A549 (cell line): ENCODE data around the gene KMT2D. TPM values are rescaled to one million over a fixed set of nuclear protein-coding genes. Genes with fewer than 3 reads are reported as not detected.

Experiments
- ATAC-seq, 2 experiments: fragments of 200-7000 bp in 1 of 2; fragments of >200 bp in 1 of 2; cut with Nextera tagmentation in 1 of 2; cut with Tn5 transposase in 1 of 2; 3 replicates each; pipeline versions ENCODE4 v1.8.0 to v1.9.1; 2018 to 2020; ENCODE audit warnings: mild to moderate bottlenecking in 1 of 2, moderate library complexity in 1 of 2
- CTCF ChIA-PET: fragments of 300-600 bp; sonication (Branson Sonifier 250); formaldehyde crosslinking; extraction: SDS; loops from one replicate; lab custom pipeline; 2021; ENCODE audit warnings: antibody characterized with exemption, inconsistent platforms; lab: Yijun Ruan, JAX
- POLR2A ChIA-PET: fragments of 350-600 bp; formaldehyde crosslinking; extraction: SDS; loops from one replicate; lab custom pipeline; 2021; ENCODE audit warnings: antibody characterized with exemption, inconsistent platforms; lab: Yijun Ruan, JAX
- DNase-seq, 2 experiments: peaks; one replicate each; pipeline versions ENCODE4 v3.0.0 to v3.0.0-alpha.2; 2011 to 2016; ENCODE audit warnings: low read depth in 1 of 2, low spot score in 1 of 2
- FAIRE-seq: peaks from 2 replicates; lab custom pipeline; 2011; peaks lifted over from hg19 to GRCh38; lab: Jason Lieb, UNC
- H3K27ac ChIP-seq, 2 experiments: fragments of >200 bp; sonication (Bioruptor Twin); formaldehyde crosslinking; 3 replicates each; pipeline ENCODE4 v1.5.1; 2016 to 2017
- H3K4me1 ChIP-seq: fragments of >200 bp; sonication (Bioruptor Twin); formaldehyde crosslinking; 3 replicates; pipeline ENCODE4 v1.6.1; 2016
- H3K4me2 ChIP-seq: fragments of >200 bp; sonication (Bioruptor Twin); formaldehyde crosslinking; 3 replicates; pipeline ENCODE4 v1.6.1; 2016
- H3K4me3 ChIP-seq: fragments of >200 bp; sonication (Bioruptor Twin); formaldehyde crosslinking; 3 replicates; pipeline ENCODE4 v1.5.1; 2016
- H3K9me3 ChIP-seq: fragments of >200 bp; sonication (Bioruptor Twin); formaldehyde crosslinking; 3 replicates; pipeline ENCODE4 v1.6.1; 2016
- CEBPB ChIP-seq, 2 experiments: fragments of >200 bp in 1 of 2; sonication (Bioruptor Twin) in 1 of 2; formaldehyde crosslinking in 1 of 2; IDR thresholded peaks; 2 replicates each; pipeline ENCODE4 v1.6.1; 2012 to 2016
- CHD4 ChIP-seq: fragments of 200-600 bp; sonication (generic); IDR thresholded peaks from 2 replicates; pipeline ENCODE4 v1.6.1; 2016; ENCODE audit warnings: antibody characterized with exemption, mild to moderate bottlenecking, borderline replicate concordance
- EHF ChIP-seq: fragments of 250-450 bp; sonication (Bioruptor Pico); IDR thresholded peaks from 2 replicates; pipeline ENCODE4 v1.5.0; 2020; ENCODE audit warnings: mild to moderate bottlenecking
- EHMT2 ChIP-seq: fragments of 200-600 bp; sonication (generic); IDR thresholded peaks from 2 replicates; pipeline ENCODE4 v1.6.1; 2016; ENCODE audit warnings: antibody characterized with exemption, low read depth, mild to moderate bottlenecking, moderate library complexity
- FOSB ChIP-seq: fragments of 250-450 bp; sonication (Bioruptor Pico); IDR thresholded peaks from 2 replicates; pipeline ENCODE4 v1.5.0; 2020; ENCODE audit warnings: mild to moderate bottlenecking, moderate library complexity
- FOSL2 ChIP-seq, 2 experiments: fragments of 450-650 bp in 1 of 2; fragments of >200 bp in 1 of 2; sonication (Bioruptor Twin) in 1 of 2; formaldehyde crosslinking; IDR thresholded peaks; 2 replicates each; pipeline versions ENCODE4 v1.5.0 to v1.6.1; 2016 to 2020; ENCODE audit warnings: mild to moderate bottlenecking in 1 of 2, moderate library complexity in 1 of 2
- GATA3 ChIP-seq: IDR thresholded peaks from 2 replicates; pipeline ENCODE4 v1.6.1; 2012; ENCODE audit warnings: borderline replicate concordance
- HOXA7 ChIP-seq: fragments of 250-450 bp; sonication (Bioruptor Pico); IDR thresholded peaks from 2 replicates; pipeline ENCODE4 v1.5.0; 2020; ENCODE audit warnings: mild to moderate bottlenecking, moderate library complexity
- HOXB13 ChIP-seq: fragments of 250-450 bp; sonication (Bioruptor Pico); IDR thresholded peaks from 2 replicates; pipeline ENCODE4 v1.5.0; 2020; ENCODE audit warnings: low read depth, mild to moderate bottlenecking, moderate library complexity
- HOXB5 ChIP-seq: fragments of 250-450 bp; sonication (Bioruptor Pico); IDR thresholded peaks from 2 replicates; pipeline ENCODE4 v1.5.0; 2020; ENCODE audit warnings: mild to moderate bottlenecking, moderate library complexity
- NFE2L2 ChIP-seq: fragments of 150-350 bp; conservative IDR thresholded peaks from 2 replicates; pipeline ENCODE4 v1.6.1; 2014; ENCODE audit warnings: low read length
- NR3C1 ChIP-seq: fragments of >200 bp; sonication (Bioruptor Twin); formaldehyde crosslinking; IDR thresholded peaks from 3 replicates; pipeline ENCODE4 v1.6.1; 2017
- POLR2AphosphoS2 ChIP-seq: conservative IDR thresholded peaks from 2 replicates; pipeline ENCODE4 v1.6.1; 2012; ENCODE audit warnings: low read length, improper control_type of control experiment, inconsistent platforms
- RARB ChIP-seq: fragments of 250-450 bp; sonication (Bioruptor Pico); IDR thresholded peaks from 2 replicates; pipeline ENCODE4 v1.8.0; 2021; ENCODE audit warnings: mild to moderate bottlenecking, moderate library complexity
- SMC3 ChIP-seq: fragments of >200 bp; sonication (Bioruptor Twin); formaldehyde crosslinking; IDR thresholded peaks from 3 replicates; pipeline ENCODE4 v1.6.1; 2018; ENCODE audit warnings: inconsistent platforms
- SREBF2 ChIP-seq: fragments of 450-650 bp; IDR thresholded peaks from 2 replicates; pipeline ENCODE4 v1.6.1; 2014; ENCODE audit warnings: mild to moderate bottlenecking, moderate library complexity
- ZC3H11A ChIP-seq: fragments of 450-650 bp; IDR thresholded peaks from 2 replicates; pipeline ENCODE4 v1.6.1; 2014; ENCODE audit warnings: antibody characterized with exemption, mild to moderate bottlenecking
- ZFP36 ChIP-seq: fragments of 450-650 bp; IDR thresholded peaks from 2 replicates; pipeline ENCODE4 v1.6.1; 2014; ENCODE audit warnings: borderline replicate concordance; ENCODE audit not compliant: partially characterized antibody
- ZNF302 ChIP-seq: fragments of 250-450 bp; sonication (Bioruptor Pico); IDR thresholded peaks from 2 replicates; pipeline ENCODE4 v1.9.0; 2021; ENCODE audit warnings: inconsistent platforms, mild to moderate bottlenecking, moderate library complexity
- WGBS: methylation state at CpG from one replicate; pipeline ENCODE4 v1.1.6; 2017; ENCODE audit errors: missing lambda C conversion rate; 5-methylcytosine and 5-hydroxymethylcytosine counted together
- polyA plus RNA-seq, 4 experiments: library from polyadenylated mRNA; depleted of rRNA in 3 of 4; stranded (reverse); fragments of >200 nt; fragmentation: RNase III in 1 of 4; extraction: RNeasy Plus Mini Kit Qiagen cat#74134 plus additional on column Dnase treatment in 1 of 4; gene quantifications; 2 replicates in 3 of 4; 3 replicates in 1 of 4; pipeline ENCODE4 v1.2.3, GENCODE V29; 2011 to 2017
- TF ChIP-seq, protein P1 (sequence below): fragments of 150-350 bp; IDR thresholded peaks from 2 replicates; pipeline ENCODE4 v1.6.1; 2014; ENCODE audit warnings: low read depth, mild to moderate bottlenecking, low read length
- TF ChIP-seq, protein P2 (sequence below): fragments of 250-450 bp; sonication (Bioruptor Pico); IDR thresholded peaks from 2 replicates; pipeline ENCODE4 v1.5.0; 2021; ENCODE audit warnings: mild to moderate bottlenecking, moderate library complexity, borderline replicate concordance
- TF ChIP-seq, protein P3 (sequence below): IDR thresholded peaks from 2 replicates; pipeline ENCODE4 v1.6.1; 2012

The KMT2D gene
- polyA plus RNA-seq, 2 of the 4 experiments (the other 2 are of a cell fraction): 17.6 to 20.0 TPM

DNA sequence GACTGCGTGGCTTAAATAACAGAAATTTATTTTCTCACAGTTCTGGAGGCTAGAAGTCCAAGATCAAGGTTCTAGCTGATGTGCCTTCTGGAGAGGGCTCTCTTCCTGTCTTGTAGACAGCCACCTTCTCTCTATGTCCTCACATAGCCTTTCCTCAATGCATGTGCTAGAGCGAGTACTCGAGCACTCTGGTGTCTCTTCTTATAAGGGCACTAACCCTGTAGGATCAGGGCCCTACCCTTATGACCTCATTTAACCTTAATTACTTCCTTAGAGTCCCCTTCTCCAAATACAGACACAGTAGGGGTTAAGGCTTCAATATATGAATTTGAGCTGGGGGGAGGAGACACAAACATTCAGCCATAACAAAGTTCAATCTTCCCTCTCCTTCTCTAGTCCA lies 23.8 kb upstream of the KMT2D start:
- ChIA-PET POLR2A (interaction anchor here (0.6 to 1.4 kb wide), 2 partner anchors 15 to 30 kb away, joined by 3 to 5 read pairs; partner anchors contain the start of gene RHEBL1), CTCF (interaction anchor here (0.6 to 6.9 kb wide), 13 partner anchors 9 to 151 kb away, joined by 3 to 161 read pairs (median 5); partner anchors contain the start of genes LMBR1L and RHEBL1)
- Histone ChIP-seq H3K9me3 (no peaks in the 10 kb centered on the region), H3K27ac (no peak overlapping the region), H3K4me1 (0 out of 3 replicates have a peak, but pooled peaks cover 6% of the 10 kb centered on the region), H3K4me2 (no peak overlapping the region), H3K4me3 (no peak overlapping the region)
- WGBS: 90% methylated on average over 3 of the region's 3 CpGs
- ATAC-seq: no peak
- TF ChIP-seq, protein P1, sequence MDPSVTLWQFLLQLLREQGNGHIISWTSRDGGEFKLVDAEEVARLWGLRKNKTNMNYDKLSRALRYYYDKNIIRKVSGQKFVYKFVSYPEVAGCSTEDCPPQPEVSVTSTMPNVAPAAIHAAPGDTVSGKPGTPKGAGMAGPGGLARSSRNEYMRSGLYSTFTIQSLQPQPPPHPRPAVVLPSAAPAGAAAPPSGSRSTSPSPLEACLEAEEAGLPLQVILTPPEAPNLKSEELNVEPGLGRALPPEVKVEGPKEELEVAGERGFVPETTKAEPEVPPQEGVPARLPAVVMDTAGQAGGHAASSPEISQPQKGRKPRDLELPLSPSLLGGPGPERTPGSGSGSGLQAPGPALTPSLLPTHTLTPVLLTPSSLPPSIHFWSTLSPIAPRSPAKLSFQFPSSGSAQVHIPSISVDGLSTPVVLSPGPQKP: no peak
- no peak for TF ChIP-seq SREBF2
- TF ChIP-seq ZC3H11A: no peak
- TF ChIP-seq, protein P2, sequence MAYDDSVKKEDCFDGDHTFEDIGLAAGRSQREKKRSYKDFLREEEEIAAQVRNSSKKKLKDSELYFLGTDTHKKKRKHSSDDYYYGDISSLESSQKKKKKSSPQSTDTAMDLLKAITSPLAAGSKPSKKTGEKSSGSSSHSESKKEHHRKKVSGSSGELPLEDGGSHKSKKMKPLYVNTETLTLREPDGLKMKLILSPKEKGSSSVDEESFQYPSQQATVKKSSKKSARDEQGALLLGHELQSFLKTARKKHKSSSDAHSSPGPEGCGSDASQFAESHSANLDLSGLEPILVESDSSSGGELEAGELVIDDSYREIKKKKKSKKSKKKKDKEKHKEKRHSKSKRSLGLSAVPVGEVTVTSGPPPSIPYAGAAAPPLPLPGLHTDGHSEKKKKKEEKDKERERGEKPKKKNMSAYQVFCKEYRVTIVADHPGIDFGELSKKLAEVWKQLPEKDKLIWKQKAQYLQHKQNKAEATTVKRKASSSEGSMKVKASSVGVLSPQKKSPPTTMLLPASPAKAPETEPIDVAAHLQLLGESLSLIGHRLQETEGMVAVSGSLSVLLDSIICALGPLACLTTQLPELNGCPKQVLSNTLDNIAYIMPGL (CRISPR knock-in tag): no peak
- no peak for TF ChIP-seq HOXA7
- no peak for TF ChIP-seq CHD4
- TF ChIP-seq NR3C1: no peak
- no peak for TF ChIP-seq HOXB13 (CRISPR knock-in tag)
- TF ChIP-seq GATA3: no peak
- no peak for TF ChIP-seq HOXB5 (CRISPR knock-in tag)
- no peak for TF ChIP-seq SMC3
- TF ChIP-seq FOSB: no peak
- no peak for TF ChIP-seq ZNF302
- DNase-seq: no peak
- no peak for FAIRE-seq

DNA sequence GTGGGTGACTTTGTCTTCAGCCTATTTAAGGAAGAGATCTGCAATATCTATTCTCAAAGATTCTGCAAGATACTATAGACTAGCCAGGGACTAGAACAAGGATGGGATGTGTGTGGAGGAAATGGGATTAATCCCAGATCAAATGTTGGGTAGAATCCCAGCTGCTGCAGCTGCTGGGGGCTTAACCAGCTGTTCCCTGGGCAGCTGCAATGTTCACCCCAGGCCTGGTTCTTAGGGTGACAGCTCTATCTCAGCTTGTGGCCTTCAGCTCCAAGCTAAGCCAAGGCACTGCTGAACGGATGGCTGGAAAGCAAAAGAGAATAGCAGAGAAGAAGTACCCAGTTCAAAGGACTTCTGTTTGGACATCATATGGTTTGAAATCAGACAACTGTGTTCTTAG lies 19.2 kb upstream of the KMT2D start:
- no peak overlapping the region for H3K4me2 ChIP-seq
- ATAC-seq (peak in 1 of 2 experiments; percentile 21; a peak in 1 of 6 replicates), FAIRE-seq (no peak), DNase-seq (no peak)
- no peak overlapping the region for H3K4me3 ChIP-seq
- ChIA-PET POLR2A (no interaction called here), CTCF (interaction anchor here (1.6 to 12.6 kb wide), 5 partner anchors 8 to 94 kb away, joined by 3 to 172 read pairs (median 32); partner anchors contain the start of gene RHEBL1)
- 72% methylated on average over 1 of the region's 1 CpG for WGBS
- no peaks in the 10 kb centered on the region for H3K9me3 ChIP-seq
- TF ChIP-seq CEBPB (IDR thresholded peaks at IDR 0.05) (no peak), POLR2AphosphoS2 (no peak), EHF (CRISPR knock-in tag) (no peak), ZFP36 (no peak), EHMT2 (no peak), FOSL2 (IDR thresholded peaks at IDR 0.05) (no peak), FOSL2 (CRISPR knock-in tag; IDR thresholded peaks at IDR 0.05) (no peak), RARB (CRISPR knock-in tag) (no peak), NFE2L2 (no peak)
- TF ChIP-seq, protein P3, sequence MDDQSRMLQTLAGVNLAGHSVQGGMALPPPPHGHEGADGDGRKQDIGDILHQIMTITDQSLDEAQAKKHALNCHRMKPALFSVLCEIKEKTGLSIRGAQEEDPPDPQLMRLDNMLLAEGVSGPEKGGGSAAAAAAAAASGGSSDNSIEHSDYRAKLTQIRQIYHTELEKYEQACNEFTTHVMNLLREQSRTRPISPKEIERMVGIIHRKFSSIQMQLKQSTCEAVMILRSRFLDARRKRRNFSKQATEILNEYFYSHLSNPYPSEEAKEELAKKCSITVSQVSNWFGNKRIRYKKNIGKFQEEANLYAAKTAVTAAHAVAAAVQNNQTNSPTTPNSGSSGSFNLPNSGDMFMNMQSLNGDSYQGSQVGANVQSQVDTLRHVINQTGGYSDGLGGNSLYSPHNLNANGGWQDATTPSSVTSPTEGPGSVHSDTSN: no peak
- no peaks in the 10 kb centered on the region for H3K4me1 ChIP-seq
- no peak overlapping the region for H3K27ac ChIP-seq
